ENCODE measurements around the gene IGF1R.

The IGF1R gene

DNA sequence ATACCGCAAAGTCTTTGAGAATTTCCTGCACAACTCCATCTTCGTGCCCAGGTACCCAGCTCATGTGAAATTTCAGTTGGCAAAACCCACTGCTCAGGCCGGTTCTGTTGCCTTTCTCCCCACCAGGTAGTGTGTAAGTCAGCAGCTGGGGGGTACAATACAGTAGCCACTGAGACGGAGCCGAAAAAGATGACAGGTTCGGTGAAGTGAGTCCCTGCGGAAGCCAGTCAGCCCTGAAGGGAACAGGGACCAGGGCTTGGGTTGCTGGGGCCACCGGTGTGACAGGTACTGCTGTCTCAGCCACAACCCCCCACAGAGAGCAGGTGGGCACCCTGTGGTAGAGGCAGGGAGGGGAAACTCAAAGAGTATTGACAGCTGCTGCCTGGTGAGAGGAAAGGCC is 268.5 kb downstream of the IGF1R start:
- H3K4me3 ChIP-seq (ENCODE audit: low read depth, low read length), result no peak overlapping the region
- DNase-seq (ENCODE audit: low read depth), result no peak
- TF ChIP-seq, protein P1, sequence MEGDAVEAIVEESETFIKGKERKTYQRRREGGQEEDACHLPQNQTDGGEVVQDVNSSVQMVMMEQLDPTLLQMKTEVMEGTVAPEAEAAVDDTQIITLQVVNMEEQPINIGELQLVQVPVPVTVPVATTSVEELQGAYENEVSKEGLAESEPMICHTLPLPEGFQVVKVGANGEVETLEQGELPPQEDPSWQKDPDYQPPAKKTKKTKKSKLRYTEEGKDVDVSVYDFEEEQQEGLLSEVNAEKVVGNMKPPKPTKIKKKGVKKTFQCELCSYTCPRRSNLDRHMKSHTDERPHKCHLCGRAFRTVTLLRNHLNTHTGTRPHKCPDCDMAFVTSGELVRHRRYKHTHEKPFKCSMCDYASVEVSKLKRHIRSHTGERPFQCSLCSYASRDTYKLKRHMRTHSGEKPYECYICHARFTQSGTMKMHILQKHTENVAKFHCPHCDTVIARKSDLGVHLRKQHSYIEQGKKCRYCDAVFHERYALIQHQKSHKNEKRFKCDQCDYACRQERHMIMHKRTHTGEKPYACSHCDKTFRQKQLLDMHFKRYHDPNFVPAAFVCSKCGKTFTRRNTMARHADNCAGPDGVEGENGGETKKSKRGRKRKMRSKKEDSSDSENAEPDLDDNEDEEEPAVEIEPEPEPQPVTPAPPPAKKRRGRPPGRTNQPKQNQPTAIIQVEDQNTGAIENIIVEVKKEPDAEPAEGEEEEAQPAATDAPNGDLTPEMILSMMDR (conservative IDR thresholded peaks at IDR 0.05; ENCODE audit: low read depth, low read length), result no peak

DNA sequence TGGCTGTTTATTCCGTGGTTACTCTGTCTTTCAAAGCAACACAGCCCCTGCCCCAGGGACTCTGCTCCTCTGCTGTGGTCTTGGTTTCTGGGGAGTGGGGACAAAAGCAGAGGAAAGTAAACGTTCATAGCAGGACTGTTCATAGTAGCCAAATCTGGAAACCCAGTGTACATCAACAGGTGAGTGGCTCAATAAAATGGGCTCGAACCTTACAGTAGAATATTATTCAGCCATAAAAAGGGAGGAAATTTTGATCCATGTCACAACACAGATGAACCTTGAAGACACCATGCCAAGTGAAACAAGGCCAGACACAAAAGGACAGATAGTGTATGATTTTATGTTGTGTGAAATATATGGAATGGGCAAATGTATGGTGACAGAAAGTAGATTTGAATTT is 269.1 kb downstream of the IGF1R start:
- DNase-seq (ENCODE audit: low read depth), result no peak
- no peak overlapping the region for H3K4me3 ChIP-seq (ENCODE audit: low read depth, low read length)
- TF ChIP-seq, protein P1 (conservative IDR thresholded peaks at IDR 0.05; ENCODE audit: low read depth, low read length), result no peak

DNA sequence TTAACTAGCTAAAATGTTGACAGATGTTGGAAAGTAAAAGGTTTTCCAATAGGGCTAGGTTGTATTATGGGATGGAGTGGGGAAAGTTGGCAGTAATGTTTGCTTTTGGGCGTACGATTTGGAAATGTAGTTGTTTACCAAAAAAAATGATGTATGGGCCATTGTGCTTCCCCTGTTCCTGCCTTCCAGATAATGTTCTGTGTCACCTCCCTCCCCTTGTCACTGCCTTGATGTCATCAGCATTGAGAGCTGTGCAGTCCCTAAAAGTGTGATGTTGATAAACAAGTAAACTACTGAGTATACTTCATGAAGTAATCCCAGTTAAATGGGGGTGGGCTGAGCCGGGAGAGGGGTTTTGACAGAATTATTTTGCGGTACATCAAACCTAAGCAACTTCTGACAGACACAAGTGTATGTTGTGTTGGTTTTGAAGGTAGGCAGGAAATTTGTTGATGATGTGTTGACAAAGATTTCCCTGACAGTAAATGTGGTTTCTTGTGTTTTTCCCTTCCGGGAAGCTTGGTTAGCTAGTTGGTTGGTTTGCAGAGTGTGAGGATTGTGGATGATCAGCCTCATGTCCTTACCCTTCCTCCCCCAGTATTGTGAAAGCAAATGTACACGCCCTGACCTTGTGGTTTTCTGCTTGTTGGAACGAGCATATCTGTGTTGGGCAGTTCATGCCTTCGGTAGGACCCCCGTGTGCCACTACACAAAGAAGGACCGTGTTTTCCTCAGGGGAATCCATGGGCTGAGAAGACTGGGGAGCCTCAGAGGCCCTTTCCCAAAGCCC is 271.9 kb downstream of the IGF1R start:
- no peak overlapping the region for H3K4me3 ChIP-seq (ENCODE audit: low read depth, low read length)
- TF ChIP-seq, protein P1 (conservative IDR thresholded peaks at IDR 0.05; ENCODE audit: low read depth, low read length), result no peak
- DNase-seq (ENCODE audit: low read depth), result no peak

DNA sequence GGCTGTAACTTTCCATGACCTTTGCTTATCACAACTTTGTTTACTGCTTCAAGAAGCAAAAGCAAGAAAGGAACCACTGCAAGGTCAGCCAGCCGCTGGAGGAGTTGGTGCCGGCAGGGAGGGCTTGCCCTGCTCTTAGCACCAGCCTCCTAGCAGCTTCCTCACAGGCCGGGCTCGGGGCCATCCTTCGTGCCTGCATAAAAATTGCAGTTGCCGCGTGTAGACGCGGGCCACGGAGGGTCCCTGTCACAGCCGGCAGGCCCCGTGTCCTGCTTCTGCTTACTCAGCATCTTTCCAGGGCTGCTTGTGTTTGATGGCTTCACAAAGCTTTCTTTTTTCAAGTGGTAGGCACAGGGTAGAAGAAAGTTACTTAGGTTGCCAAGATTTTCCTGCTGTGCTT is 274.8 kb downstream of the IGF1R start:
- no peak overlapping the region for H3K4me3 ChIP-seq (ENCODE audit: low read depth, low read length)
- DNase-seq (ENCODE audit: low read depth), result no peak
- TF ChIP-seq, protein P1 (conservative IDR thresholded peaks at IDR 0.05; ENCODE audit: low read depth, low read length), result no peak

DNA sequence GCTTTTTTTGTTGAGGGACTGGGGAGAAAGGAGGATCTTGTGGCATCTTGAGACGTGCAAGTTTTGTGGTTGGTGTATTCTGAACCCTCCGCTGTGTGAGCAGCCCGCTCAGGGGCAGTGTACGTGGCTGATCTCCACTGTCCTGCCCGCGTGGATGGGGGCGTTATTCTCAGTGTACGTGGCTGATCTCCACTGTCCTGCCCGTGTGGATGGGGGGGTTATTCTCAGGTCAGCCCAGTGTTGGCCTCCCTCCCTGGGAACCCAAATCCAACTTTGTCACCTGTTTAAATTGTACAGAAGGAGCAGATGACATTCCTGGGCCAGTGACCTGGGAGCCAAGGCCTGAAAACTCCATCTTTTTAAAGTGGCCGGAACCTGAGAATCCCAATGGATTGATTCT is 275.2 kb downstream of the IGF1R start:
- no peak overlapping the region for H3K4me3 ChIP-seq (ENCODE audit: low read depth, low read length)
- TF ChIP-seq, protein P1 (conservative IDR thresholded peaks at IDR 0.05; ENCODE audit: low read depth, low read length), result no peak
- DNase-seq (ENCODE audit: low read depth), result no peak

DNA sequence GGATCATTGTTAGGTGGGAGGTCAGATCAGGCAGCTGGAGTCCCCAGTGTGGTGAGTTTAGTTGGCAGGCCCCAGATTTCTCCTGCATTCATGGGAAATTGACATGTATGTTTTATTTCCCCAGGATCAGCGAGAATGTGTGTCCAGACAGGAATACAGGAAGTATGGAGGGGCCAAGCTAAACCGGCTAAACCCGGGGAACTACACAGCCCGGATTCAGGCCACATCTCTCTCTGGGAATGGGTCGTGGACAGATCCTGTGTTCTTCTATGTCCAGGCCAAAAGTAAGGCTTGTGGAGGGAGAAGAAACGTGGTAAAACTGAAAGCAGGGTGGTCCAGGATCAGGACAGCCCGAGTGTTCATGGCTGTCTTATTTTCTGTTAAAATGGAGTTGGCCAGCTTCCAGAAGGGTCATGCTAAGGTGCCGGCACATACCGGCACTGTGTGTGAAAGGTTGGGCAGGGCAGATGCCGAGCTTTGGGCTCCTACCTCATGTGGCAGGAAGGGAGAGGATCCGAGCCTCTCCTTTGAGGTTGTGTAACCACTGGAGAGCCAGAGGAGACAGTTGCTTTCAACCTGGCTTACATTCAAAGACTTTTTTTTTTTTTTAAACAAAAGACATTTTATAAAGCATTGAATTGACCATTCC is 276.2 kb downstream of the IGF1R start:
- TF ChIP-seq, protein P1 (conservative IDR thresholded peaks at IDR 0.05; ENCODE audit: low read depth, low read length), result no peak
- DNase-seq (ENCODE audit: low read depth), result peak; percentile 66
- no peak overlapping the region for H3K4me3 ChIP-seq (ENCODE audit: low read depth, low read length)

DNA sequence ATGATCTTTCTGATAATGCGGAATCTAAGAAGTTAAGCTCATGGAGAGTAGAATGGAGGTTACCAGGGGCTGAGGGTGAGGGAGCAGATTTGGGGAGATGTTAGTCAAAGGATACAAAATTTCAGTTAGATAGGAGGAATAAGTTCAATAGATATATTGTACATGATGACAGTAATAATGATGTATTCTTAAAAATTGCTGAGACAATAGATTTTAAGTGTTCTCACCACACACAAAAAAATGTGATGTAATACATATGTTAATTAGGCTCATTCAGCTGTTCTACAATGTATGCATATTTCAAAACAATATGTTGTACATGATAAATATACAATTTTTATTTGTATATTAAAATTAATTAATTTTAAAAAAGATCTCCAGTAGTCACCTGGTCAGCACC is 277.9 kb downstream of the IGF1R start:
- H3K4me3 ChIP-seq (ENCODE audit: low read depth, low read length), result no peak overlapping the region
- TF ChIP-seq, protein P1 (conservative IDR thresholded peaks at IDR 0.05; ENCODE audit: low read depth, low read length), result no peak
- no peak for DNase-seq (ENCODE audit: low read depth)

Measured in choroid plexus epithelial cell (primary cell).